Spleen (tissue), 11 donors: ENCODE results near the gene ATP5F1E. TPM values are rescaled to one million over a fixed set of nuclear protein-coding genes. Genes with fewer than 3 reads are reported as not detected.

ENCODE experiments used
- DNase-seq: peaks from one replicate; pipeline ENCODE4 v3.0.0-alpha.2; 2020
- H3K27ac ChIP-seq, 8 donors: fragments of 200-600 bp; sonication (generic) in 7 of 8; 1 replicate in 4 of 8; 2 replicates in 4 of 8; pipeline versions ENCODE4 v1.5.0 to v1.8.0; 2016 to 2021; ENCODE audit warnings: inconsistent platforms in 4 of 8, mild to moderate bottlenecking in 4 of 8, moderate library complexity in 1 of 8
- H3K27me3 ChIP-seq, 7 donors: fragments of 200-600 bp; sonication (generic) in 6 of 7; replicated peaks in 1 of 7; 1 replicate in 4 of 7; 2 replicates in 3 of 7; pipeline versions ENCODE4 v1.5.0 to v1.8.0; 2016 to 2021; ENCODE audit warnings: inconsistent platforms in 3 of 7, mild to moderate bottlenecking in 1 of 7
- H3K36me3 ChIP-seq, 6 donors: fragments of 200-600 bp; sonication (generic) in 5 of 6; 1 replicate in 4 of 6; 2 replicates in 2 of 6; pipeline versions ENCODE4 v1.5.0 to v1.8.0; 2016 to 2021; ENCODE audit warnings: inconsistent platforms in 2 of 6
- H3K4me1 ChIP-seq, 6 donors: fragments of 200-600 bp; sonication (generic) in 5 of 6; 1 replicate in 3 of 6; 2 replicates in 3 of 6; pipeline versions ENCODE4 v1.5.0 to v1.8.0; 2016 to 2021; ENCODE audit warnings: inconsistent platforms in 3 of 6
- H3K4me3 ChIP-seq, 8 donors: fragments of 200-600 bp; sonication (generic) in 7 of 8; 1 replicate in 4 of 8; 2 replicates in 4 of 8; pipeline versions ENCODE4 v1.5.0 to v1.8.0; 2016 to 2021; ENCODE audit warnings: inconsistent platforms in 4 of 8, mild to moderate bottlenecking in 4 of 8, moderate library complexity in 2 of 8
- H3K9me3 ChIP-seq, 8 donors: fragments of 200-600 bp; sonication (generic) in 7 of 8; 1 replicate in 4 of 8; 2 replicates in 4 of 8; pipeline versions ENCODE4 v1.5.0 to v1.8.0; 2016 to 2021; ENCODE audit warnings: inconsistent platforms in 4 of 8
- POLR2A ChIP-seq, 3 donors: fragments of 450-650 bp; IDR thresholded peaks; one replicate each; pipeline ENCODE4 v1.5.1; 2017; ENCODE audit warnings: antibody characterized with exemption in 3 of 3, mild to moderate bottlenecking in 1 of 3
- POLR2AphosphoS5 ChIP-seq, 3 donors: sonication (generic); formaldehyde crosslinking; IDR thresholded peaks; one replicate each; pipeline ENCODE4 v1.5.1; 2017; ENCODE audit warnings: antibody characterized with exemption in 3 of 3
- WGBS, 5 donors: extraction: QIAGEN DNeasy Blood & Tissue Kit in 3 of 5; methylation state at CpG; one replicate each; pipeline versions ENCODE4 v1.1.5 to v1.1.7; 2013 to 2018; 5-methylcytosine and 5-hydroxymethylcytosine counted together
- intact Hi-C: fragments of 100-400 bp; cut with DNase I; formaldehyde crosslinking; loops from one replicate; pipeline ENCODE4 v1.15.0; 2023; ENCODE audit warnings: low total_unique reads
- polyA plus RNA-seq, 3 donors: library from polyadenylated mRNA; stranded (reverse); fragments of 200-250 nt; gene quantifications; one replicate each; pipeline ENCODE4 v1.2.1, GENCODE V29; 2013
- total RNA-seq, 7 donors: library from RNA; depleted of rRNA in 3 of 7; stranded (reverse); fragments of >200 nt in 3 of 7; fragmentation: NEBNext Ultra II Directional in 4 of 7; extraction: Animal tissue kit (Norgen Biotek cat#: 25700) in 4 of 7; gene quantifications; one replicate each; pipeline versions ENCODE4 v1.1.0 to v1.2.1, GENCODE V29; 2016 to 2021
- TF ChIP-seq, protein P1 (sequence below), 11 experiments: fragments of 200-600 bp in 7 of 11; fragments of 450-650 bp in 4 of 11; sonication (generic) in 4 of 11; IDR thresholded peaks in 8 of 11; conservative IDR thresholded peaks in 3 of 11; 1 replicate in 7 of 11; 2 replicates in 4 of 11; pipeline versions ENCODE4 v1.4.0 to v1.8.0; 2016 to 2021; ENCODE audit warnings: antibody characterized with exemption in 11 of 11, inconsistent platforms in 4 of 11, mild to moderate bottlenecking in 1 of 11
- donor health status: healthy with polysubstance abuse.
- donor health status: DM: no; HTN: no; CAD: no; lungs with moderate emphysema.
- donor health status: DM: no; HTN: no; CAD: no.
- donor health status: Bipolar disorder and iron deficiency.
- donor health status: healthy.
- donor health status: DM: no; HTN: no; CAD: no.
- donor health status: DM: yes; HTN: yes; CAD: no.

Gene ATP5F1E
- total and polyA plus RNA-seq, 10 donors = 24.2 to 71.1 (median 64.9) TPM

DNA sequence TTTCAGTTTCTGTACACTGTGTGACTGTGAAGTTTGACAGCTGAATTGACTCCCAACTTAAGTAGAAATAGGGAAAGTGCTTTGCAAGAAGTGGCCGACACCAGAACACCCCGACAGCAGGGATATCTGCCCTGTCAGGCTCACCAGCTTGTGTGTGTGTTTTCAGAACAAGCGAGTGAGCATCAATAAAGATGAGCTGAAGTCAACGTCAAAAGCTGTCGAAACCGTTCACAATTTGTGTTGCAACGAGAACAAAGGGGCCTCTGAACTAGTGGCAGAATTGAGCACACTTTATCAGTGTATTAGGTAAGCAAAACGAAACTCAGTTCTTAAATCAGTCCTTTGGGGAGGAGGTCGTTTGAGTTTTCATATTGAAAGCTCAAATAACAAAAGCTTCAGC is 40.4 kb downstream of the ATP5F1E start:
- peak overlapping the region in 1 of 8 donors; percentile 6 for H3K27ac ChIP-seq
- H3K4me3 ChIP-seq = no peak overlapping the region
- TF ChIP-seq POLR2A (IDR thresholded peaks at IDR 0.05) (no peak), POLR2AphosphoS5 (IDR thresholded peaks at IDR 0.05) (peak in 1 of 3 donors; percentile 17)
- TF ChIP-seq, protein P1, sequence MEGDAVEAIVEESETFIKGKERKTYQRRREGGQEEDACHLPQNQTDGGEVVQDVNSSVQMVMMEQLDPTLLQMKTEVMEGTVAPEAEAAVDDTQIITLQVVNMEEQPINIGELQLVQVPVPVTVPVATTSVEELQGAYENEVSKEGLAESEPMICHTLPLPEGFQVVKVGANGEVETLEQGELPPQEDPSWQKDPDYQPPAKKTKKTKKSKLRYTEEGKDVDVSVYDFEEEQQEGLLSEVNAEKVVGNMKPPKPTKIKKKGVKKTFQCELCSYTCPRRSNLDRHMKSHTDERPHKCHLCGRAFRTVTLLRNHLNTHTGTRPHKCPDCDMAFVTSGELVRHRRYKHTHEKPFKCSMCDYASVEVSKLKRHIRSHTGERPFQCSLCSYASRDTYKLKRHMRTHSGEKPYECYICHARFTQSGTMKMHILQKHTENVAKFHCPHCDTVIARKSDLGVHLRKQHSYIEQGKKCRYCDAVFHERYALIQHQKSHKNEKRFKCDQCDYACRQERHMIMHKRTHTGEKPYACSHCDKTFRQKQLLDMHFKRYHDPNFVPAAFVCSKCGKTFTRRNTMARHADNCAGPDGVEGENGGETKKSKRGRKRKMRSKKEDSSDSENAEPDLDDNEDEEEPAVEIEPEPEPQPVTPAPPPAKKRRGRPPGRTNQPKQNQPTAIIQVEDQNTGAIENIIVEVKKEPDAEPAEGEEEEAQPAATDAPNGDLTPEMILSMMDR (IDR thresholded peaks at IDR 0.05 in 8 of 11, conservative IDR thresholded peaks at IDR 0.05 in 3 of 11) = no peak
- H3K4me1 ChIP-seq = peaks cover 0 to 51% (median 29%) of the 10 kb centered on the region in 6 donors
- no peaks in the 10 kb centered on the region for H3K9me3 ChIP-seq
- no peaks in the 10 kb centered on the region for H3K27me3 ChIP-seq
- WGBS, 5 donors = 80 to 92% (median 83%) methylated on average over 9 of the region's 9 CpGs
- intact Hi-C loops = no loop called here
- H3K36me3 ChIP-seq = peaks cover 4 to 100% (median 99%) of the 10 kb centered on the region in 6 donors
- DNase-seq = no peak

DNA sequence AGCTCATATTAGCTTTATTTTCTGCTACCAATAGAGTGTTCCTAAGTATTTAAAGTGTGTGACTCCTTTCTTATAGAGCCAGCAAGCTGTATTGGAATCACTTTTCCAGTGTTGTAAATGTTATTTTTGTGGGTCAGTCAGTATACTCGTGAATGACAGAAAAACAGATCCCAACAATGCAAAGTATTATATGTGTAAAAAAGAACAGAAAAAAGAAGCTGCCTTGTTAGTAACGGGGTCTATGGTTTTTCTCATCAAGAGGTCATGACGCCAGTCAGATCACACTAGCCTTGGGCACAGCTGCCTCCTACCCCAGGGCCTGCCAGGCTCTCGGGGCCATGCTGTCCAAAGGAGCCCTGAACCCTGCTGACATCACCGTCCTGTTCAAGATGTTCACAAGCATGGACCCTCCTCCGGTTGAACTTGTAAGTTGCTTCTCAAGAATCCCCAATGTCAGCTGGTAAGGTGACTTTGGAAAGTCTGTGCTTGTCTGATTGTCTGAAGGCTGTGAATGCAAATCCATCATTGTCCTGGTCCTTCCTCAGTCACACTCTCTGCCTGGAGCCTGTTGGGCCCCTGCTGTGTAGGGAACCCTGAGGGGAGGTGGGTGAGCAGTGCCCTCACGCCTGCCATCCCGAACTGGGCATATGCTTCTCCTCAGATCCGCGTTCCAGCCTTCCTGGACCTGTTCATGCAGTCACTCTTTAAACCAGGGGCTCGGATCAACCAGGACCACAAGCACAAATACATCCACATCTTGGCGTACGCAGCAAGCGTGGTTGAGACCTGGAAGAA is 41.3 kb downstream of the ATP5F1E start:
- peak; percentile 38 for DNase-seq
- Histone ChIP-seq H3K4me3 (no peak overlapping the region), H3K27ac (peak overlapping the region in 1 of 8 donors; percentile 6), H3K9me3 (no peaks in the 10 kb centered on the region), H3K36me3 (peaks cover 0 to 100% (median 98%) of the 10 kb centered on the region in 6 donors), H3K27me3 (no peaks in the 10 kb centered on the region), H3K4me1 (peaks cover under 1 to 51% (median 32%) of the 10 kb centered on the region in 6 donors)
- intact Hi-C loops = no loop called here
- 92 to 98% (median 95%) methylated on average over 14 of the region's 14 CpGs for WGBS, 5 donors
- TF ChIP-seq POLR2A (IDR thresholded peaks at IDR 0.05) (no peak), POLR2AphosphoS5 (IDR thresholded peaks at IDR 0.05) (peak; percentile 24 to 48 (median 46))

DNA sequence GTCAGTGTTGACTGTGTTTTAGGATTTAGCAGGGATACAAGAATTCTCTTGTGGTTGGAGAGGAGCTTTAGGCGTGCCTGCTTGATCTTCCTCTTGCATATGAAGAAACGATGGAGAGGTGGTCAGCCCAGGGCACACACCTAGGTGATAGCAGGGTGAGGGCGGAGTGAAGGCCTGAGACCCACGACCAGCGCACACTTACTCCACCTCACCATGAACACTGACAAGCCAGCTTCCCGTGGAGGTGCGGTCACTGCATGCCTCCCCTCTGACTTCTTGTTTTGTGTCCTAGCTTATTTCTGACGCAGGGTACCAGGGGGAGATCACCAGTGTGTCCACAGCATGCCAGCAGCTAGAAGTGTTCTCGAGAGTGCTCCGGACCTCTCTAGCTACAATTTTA is 42.9 kb downstream of the ATP5F1E start:
- Histone ChIP-seq H3K27ac (no peak overlapping the region), H3K27me3 (no peaks in the 10 kb centered on the region), H3K36me3 (peaks cover 0 to 86% (median 81%) of the 10 kb centered on the region in 6 donors), H3K4me3 (no peak overlapping the region), H3K9me3 (no peaks in the 10 kb centered on the region), H3K4me1 (peaks cover 7 to 53% (median 40%) of the 10 kb centered on the region in 6 donors)
- WGBS, 5 donors = 88 to 98% (median 91%) methylated on average over 10 of the region's 10 CpGs
- TF ChIP-seq POLR2AphosphoS5 (IDR thresholded peaks at IDR 0.05) (peak in 1 of 3 donors; percentile 5), POLR2A (IDR thresholded peaks at IDR 0.05) (no peak)
- TF ChIP-seq, protein P1 (IDR thresholded peaks at IDR 0.05 in 8 of 11, conservative IDR thresholded peaks at IDR 0.05 in 3 of 11) = no peak
- intact Hi-C loops = loop anchor here (10.0 kb wide), 1 partner anchor 46 kb away; the partner anchor contains the start of gene ATP5F1E
- peak; percentile 25 for DNase-seq

DNA sequence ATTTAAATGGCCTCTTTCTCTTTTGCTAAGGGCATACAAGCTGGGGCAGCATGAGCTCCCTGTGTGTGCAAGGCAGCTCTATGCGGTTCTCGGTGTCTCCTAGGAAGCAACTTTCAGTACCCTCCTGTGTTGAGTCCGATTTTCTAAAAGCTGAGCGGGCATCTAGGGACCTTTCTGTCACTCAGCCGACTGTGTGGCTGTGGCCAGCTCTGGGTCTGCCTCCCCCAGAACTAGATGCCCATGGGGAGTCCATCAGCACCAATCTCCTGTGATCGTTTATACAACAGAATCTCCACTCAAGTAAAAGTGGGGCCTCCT is 43.6 kb downstream of the ATP5F1E start:
- DNase-seq = peak; percentile 34
- peaks cover 0 to 79% (median 75%) of the 10 kb centered on the region in 6 donors for H3K36me3 ChIP-seq
- no peaks in the 10 kb centered on the region for H3K9me3 ChIP-seq
- H3K27ac ChIP-seq = peak overlapping the region in 1 of 8 donors; percentile 57
- intact Hi-C loops = loop anchor here (10.0 kb wide), 1 partner anchor 46 kb away; the partner anchor contains the start of gene ATP5F1E
- no peak for TF ChIP-seq POLR2A (IDR thresholded peaks at IDR 0.05)
- TF ChIP-seq, protein P1 (IDR thresholded peaks at IDR 0.05 in 8 of 11, conservative IDR thresholded peaks at IDR 0.05 in 3 of 11) = no peak
- TF ChIP-seq POLR2AphosphoS5 (IDR thresholded peaks at IDR 0.05) = no peak
- 84 to 92% (median 88%) methylated on average over 6 of the region's 6 CpGs for WGBS, 5 donors
- H3K4me1 ChIP-seq = peaks cover 13 to 53% (median 41%) of the 10 kb centered on the region in 6 donors
- no peak overlapping the region for H3K4me3 ChIP-seq
- H3K27me3 ChIP-seq = no peaks in the 10 kb centered on the region
